ENCODE measurements around the gene SRGAP3.

SRGAP3 gene

DNA sequence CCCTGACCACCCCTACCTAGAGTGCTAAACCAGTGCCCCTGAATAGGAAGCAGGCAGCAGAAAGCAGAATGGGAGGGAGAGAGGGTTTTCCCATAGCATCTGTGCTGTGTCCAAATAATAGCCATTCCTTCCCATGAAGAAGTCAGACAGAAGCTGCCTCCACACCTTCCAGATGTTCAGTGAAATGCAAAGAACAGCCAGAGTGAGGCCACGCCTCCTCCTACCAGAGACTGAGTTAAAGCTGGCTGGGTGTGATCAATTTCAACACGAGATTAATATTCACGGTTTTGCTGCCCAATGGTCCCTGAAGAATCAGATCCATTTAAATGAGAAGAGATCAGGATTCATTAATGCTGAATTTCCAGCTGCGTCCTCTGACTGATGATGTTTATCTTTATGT, 111.8 kb downstream of the SRGAP3 start:
- DNase-seq = no peak

DNA sequence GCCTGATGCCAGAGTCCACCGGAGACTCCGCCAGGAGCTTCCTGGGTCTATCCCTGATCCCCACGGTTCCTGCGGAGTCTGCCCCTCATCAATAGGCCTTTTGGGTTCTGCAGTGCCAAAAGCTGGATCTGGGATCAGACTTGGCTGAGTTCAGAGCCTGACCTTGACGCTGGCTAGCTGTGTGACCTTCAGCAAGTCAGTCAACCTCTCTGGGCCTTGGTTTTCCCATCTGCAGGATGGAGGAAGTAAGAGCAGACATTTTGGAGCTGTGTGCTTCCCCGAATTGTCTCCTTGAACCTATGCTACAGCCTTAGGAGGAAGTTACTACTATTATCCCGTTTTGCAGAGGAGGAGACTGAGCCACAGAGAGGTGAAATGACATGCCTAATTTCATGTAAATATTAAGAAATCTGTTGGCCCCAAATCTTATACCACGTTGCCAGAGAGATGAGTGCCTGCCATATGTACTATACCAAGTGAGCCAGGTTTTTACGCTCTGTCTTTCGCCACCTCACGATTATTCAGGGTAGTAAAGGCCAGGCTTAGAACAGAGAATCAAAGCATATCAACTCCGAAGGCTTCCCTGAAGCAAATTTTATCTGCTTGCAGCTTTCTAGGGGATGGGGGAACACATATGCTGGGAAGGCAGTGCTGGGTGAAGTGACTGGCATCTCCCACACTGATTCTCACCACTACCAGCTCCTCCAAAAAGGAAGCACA, 112.5 kb downstream of the SRGAP3 start:
- no peak for DNase-seq

DNA sequence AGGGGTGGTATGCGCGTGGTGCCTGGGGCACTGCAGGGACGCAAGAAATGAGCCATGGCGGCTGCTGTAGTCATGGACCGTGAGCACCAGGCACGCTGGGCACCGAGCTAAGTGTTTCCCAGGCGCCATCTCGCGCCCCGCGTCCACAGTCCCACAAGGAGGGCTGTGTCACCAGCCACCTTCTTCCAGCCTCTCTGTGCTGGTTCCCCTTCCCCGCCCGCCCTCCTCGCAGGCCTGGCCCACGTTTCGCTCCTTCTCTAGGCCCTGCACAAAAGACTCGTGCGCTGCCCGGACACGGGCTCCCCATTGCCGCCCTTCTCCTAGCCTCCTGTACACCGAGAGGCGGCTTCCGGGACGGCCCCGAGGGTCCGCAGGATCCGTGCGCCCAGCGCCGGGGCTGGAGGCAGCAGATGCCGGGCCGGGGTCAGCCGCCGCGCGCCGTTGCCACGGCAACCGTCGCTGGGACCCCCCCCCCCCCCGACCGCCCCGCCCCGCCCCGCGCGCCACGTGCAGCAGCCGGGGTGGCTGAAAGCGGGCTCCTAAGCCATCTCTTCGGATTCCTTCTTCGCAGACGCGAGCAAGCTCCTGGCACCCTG, 113.4 kb downstream of the SRGAP3 start:
- no peak for DNase-seq

DNA sequence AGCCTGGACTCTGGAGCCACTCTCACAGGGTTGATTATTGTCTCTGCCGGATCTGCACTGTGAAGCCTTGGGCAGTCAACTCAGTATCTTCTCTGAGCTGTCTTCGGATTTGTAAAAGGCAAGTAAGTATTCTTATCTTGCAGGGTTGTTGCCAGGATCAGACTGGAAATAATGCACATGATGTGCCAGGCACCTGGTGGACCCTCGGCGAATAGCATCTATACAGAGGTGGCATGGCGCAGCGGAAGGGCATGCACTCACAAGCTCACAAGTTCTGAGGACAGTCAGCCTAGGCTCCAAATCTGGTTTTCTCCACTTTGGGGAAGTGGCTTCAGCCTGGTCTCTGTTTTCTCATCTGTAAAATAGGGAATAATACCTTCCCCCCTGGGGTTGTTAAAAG, 113.9 kb downstream of the SRGAP3 start:
- no peak for DNase-seq

DNA sequence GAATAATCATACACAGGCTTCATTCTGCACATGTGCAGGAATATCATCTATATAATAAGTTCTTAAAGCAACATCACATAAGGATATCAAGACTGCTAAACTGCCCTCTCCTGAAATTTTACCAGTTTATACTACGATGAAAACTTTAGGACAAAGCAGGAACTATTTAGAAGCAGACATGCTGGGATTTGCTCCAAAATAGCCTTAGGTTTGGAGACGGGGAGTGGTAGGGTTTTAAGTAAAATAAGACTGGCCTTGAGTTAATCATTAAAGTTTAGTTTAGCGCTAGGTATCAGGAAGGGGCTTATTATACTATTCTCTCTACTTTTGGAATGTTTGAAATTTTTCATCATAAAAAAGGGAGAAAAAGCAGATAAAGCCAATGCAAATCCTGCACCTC, 115.8 kb downstream of the SRGAP3 start:
- DNase-seq = no peak

DNA sequence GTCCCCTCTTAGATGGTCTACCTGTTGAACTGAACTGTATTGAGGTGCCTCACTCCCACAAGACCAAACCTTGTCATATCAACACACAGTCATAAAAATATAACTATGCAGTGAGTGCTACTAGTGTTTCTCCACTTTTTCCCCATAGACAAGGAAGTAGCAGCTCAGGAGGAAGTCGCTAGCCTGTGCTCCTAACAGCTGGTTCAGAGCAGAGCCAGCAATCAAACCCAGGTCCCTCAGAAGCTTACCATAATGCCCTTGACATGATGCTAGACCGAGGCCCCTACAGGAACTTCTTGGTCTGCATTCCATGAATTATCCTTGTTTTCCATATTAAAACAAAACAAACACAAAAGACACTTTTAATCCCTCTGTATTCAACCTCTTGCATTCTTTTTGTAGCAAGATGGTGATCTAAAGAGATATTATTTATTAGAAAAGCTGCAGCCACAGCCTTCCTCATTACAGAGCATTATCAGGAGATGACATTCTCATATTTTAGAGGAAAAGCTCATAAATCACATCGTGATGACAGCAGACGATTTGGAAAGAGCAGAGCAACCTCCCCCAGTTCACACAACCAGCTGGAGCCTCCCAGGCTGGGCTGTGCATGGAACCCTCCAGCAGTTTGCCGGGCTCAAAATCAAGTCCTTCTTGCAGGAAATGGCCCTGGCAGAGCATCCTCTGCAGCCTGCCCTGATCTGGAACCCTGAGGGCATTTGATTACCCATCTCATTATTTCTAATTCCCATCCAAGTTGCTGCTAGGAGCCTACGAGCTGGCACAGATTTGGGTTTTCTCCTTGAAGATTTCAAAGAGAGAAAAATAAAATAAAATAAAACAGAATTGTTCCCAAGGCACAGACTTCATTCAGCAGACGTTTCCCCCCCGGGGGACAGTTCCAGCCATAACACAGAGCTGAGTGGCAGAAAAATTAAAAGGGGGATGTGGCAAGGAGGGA, 118.8 kb downstream of the SRGAP3 start:
- peak in 1 of 2 experiments; percentile 13 for DNase-seq

DNA sequence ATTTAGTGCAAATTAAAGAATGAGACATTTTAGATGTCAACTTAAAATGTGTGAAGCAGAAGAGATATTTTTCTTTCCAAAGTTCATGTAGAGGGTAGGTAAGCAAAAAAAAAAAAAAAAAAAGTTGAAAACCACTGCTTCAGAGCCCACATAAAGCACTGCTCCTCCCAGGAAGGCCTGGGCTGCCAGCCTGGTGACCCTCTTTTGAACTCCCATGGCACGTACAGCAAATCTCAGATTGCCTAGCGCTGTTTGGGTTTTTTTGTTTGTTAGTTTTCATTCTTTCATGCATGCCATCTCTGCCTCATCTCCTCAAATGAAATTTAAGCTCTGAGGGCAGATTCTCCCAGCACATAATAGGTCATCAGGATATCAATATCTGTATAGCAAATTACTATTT, 120.1 kb downstream of the SRGAP3 start:
- DNase-seq = no peak

DNA sequence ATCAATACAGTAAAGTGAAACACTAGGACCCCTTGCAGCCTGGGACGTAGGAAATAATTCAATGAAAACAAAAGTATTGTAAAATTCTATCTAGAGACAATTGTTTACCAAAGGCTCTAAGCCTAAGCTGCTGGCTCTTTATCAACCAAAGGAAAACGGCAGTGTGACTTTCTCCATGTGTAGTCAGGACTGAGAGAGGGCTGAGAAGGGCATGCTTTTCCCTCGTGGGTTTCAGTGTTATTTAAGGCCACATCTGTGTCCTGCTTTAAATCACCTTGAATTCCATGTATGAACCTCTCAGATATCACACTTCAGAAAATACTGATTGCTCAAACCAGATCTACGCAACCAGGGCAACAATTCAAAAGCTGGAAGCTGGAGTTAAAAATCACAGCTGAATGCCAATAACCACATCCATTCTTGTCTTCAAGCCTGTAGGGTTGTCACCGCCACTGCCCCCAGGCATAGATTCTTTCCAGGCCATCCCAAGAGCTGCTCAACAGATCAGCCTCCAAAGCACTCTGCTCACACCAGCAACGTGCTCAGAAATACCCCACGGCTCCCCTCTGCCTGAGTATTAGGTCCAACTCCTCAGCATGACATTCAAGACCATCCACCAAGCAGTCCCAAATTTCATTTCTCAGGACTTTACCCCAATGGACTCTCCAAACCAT, 124.0 kb downstream of the SRGAP3 start:
- no peak for DNase-seq

DNA sequence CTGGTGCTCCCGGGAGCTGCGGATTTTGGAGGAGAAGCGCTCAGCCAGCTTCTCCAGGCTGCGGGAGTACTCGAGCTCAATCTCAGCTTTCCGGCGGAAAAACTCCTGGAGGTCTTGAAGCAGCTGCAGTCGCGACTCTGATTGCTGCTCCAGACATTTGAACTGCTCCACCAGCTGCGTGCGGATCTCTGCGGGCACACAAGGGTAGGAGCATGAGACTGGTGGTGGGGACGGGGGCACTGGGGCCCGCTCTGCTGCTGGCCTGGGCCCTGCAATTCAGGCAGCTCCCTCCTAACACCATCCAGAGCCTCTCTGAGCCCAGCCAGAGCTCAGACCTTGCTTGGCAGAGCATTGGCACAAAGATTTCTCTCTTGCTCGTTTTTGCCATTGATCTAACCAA, 124.7 kb downstream of the SRGAP3 start:
- no peak for DNase-seq

DNA sequence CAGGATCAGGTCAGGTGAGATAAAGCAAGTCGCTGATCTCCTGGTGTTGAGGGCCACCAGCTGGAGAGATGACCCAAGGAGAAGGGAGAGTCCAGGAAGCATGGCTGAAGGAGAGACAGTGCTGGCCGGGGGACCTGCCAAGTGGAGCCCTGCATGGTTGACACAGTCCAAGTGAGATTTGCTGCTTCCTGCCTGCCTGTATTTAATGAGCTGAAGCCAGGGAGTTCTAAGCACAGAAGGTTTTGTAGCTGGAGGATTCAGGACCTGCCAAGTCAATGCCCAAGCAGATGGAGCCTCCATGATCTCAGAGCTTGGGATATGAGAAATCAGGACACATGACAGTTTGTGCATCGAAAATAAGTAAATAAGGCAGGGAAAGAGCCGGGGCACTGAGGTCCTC, 125.6 kb downstream of the SRGAP3 start:
- DNase-seq = no peak

DNA sequence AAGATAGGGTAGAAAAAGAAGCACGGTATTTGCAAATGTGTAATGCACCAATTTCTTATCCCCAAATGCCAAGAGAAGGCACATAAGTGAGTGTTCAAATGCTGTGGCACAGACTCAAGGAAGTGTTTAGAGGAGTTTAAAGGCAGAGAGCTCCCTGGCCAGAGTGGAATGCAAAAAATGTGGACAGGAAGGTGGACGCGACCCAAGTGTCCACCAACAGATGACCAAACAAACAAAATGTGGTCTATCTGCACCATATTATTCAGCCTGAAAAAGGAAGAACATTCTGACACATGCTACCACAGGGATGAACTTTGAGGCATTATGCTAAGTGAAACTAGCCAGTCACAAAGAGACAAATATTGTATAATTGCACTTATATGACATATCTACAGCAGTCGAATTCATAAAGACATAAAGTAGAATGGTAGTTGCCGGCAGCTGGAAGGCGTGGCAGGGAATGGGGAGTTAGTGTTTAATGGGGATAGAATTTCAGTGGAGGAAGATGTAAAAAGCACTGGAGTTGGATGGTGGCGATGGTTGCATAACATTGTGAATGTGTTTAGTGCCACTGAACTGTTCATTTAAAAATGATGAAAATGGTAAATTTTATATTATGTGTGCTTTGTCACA, 126.6 kb downstream of the SRGAP3 start:
- DNase-seq = no peak

DNA sequence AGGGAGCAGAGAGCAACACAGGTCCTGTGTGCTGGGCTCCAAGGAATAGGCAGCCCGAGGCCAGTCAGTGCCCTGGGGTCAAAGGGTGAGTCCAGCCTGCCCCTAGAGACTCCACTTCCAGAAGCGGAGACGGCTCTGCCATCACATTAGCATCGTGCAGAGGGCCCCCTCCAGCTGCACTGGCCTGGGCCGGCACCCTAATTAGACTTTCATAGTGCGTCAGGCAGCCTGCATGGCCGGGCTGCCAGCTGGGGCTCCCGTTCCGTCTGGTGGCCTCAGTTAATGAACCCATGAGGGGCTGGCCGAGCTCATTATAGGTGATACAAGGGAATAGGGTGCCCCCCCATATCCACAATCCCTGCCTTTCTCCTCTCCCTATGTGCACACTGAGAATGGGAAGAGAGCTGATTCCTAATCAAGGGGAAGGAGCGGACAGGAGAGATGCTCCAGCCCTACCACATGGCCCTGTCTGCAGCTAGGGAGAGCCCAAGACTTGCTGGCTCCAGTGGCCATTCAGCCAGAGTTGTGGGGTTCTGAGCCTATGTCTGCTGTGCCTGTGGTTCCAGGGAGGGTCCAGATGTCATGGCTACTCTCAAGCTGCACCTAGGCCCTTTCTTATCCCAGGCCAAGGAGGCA, 128.0 kb downstream of the SRGAP3 start:
- no peak for DNase-seq

DNA sequence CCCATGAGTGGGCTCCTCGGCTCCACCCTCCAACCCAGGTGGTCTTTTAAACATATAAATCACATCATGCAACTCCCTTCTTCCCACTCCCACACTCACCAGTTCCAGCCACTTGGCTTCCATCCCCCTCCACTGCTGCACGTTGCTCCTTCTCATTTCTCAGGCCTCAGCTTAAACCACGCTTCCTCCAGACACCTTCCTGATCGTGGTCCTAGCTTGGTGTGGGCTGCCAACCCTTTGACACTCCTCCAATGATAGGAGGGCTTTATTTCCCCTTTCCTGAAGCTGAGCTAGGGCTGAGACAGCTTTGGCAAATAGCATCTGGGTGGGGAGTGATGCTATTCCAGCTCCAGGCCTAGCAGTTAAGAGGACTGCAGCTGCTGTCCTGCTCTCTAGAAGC, 130.1 kb downstream of the SRGAP3 start:
- no peak for DNase-seq

DNA sequence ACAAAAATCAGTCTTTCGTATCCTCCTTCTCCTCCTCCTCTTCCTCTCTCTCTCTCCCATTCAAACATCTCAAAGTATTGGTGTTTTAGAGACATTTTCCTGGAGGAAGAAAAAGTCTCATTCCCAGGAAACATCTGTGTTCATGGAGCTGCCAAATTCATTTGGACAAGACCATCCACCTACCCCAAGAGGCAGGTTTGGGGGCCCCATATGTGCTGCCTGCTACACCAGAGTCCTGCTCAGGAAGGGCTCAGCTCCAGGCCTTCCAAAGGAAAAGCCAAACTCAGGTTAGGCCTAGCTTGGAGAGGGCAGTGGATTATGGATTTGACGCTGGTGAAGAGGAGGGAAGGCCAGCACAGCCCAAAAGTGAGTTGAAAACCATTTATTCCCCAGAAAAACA, 131.2 kb downstream of the SRGAP3 start:
- no peak for DNase-seq

DNA sequence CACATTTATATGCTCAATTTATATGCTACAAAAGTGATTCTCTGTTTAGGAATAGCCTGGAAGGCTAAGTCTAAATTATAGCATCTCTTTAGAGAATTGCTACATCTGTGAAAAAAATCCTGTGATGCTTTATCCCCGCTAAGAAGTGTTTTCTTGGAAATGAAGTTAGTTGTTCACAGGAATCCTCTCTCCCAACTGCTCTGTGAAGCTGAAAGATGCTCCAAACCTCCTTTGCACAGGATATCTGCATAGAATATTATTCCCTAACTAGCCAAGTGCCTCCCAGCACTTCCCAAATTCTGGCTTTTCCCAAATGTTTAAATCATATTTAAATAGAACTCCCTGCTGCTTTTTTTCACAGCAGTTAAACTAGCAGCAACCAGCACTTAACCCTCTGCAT, 132.2 kb downstream of the SRGAP3 start:
- no peak for DNase-seq

DNA sequence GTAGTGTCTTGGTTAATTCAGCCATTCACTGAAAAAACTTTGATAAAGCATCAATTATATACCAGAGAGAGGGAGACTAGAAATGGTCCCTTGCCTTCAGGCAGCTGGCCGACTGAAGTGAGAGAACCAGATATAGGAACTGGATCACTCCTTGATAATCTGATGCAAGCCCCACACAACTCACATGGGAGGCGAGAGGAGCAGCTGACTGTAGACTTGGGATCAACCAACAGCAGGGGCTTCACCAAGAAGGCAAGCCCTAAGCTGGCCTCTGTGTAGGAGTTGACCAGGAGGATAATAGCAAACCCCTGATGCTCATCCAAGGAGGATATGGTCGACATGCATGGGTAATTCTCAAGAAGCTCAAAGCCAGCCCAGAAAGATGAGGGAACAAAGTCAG, 133.1 kb downstream of the SRGAP3 start:
- no peak for DNase-seq

DNA sequence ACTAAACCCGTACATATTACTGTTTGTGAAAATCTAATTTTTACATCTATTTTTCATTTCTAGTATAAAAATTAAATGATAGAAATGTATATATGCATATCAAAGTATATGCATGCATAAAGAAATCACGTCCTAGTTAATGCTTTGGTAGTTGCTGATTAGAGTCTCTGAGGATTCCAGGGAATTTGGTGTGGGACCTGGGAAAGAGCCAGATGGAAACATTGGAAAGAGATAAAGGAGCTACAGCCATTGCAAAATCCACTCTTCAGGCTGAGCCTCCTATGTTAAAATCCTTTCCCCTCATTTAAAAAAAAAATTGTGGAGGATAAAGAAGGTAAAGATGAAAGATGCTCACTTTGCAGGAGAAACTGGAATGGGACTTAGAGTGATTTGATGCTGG, 134.1 kb downstream of the SRGAP3 start:
- DNase-seq = no peak

DNA sequence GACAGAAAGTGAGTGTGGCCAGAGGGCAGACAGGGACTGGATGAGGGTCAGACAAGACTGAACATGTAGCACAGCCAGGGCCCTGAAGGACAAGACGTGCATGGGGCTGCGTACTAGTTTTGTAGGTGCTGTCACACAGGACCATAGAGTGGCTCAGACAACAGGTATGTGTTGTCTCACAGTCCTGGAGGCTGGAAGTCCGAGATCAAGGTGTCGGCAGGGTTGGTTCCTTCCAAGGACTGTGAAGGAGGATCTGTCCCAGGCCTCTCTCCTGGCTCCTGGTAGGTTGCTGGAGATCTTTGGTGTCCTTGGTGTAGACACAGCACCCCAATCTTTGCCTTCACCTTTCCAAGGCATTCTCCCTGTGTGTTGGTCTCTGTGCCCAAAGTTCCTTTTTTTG, 136.4 kb downstream of the SRGAP3 start:
- DNase-seq = no peak

DNA sequence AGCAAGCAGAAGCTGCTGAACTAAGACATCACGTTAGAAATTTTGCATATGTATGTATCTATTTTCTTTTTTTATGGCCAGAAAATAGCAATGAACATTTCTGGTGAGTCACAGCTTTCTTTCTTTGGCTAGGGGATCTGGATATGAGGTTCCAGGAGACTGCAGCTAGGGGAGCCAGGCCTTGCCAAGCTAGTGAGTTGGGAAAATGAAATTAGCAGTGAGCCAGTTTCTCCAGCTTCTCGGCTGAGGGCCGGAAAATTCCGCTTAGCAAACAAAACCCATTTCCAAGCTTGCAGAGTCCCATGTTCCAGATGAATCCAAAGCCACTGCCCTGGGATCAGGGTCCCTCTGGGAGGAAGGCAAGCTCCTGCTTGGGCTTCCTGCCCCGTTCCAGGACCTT, 137.6 kb downstream of the SRGAP3 start:
- no peak for DNase-seq

DNA sequence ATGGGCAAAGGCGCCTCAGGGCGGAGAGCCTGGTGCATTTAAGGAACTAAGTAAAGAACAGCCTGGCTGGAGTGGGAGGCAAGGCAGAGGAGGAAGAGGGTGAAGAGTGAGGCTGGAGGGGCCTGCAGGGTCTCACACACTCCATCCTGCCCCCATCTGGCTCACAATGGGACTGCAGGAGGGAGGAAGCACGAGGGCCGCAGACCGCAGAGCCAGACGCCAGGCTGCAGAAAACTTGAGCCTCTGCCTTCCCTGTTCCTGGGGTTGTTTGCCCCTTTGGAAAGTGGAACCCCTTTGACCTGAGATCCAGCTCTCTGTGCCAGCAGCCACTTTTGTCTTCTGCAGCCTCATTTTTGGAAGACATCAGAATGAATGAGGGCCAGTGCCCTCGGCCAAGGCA, 138.0 kb downstream of the SRGAP3 start:
- DNase-seq = no peak

DNA sequence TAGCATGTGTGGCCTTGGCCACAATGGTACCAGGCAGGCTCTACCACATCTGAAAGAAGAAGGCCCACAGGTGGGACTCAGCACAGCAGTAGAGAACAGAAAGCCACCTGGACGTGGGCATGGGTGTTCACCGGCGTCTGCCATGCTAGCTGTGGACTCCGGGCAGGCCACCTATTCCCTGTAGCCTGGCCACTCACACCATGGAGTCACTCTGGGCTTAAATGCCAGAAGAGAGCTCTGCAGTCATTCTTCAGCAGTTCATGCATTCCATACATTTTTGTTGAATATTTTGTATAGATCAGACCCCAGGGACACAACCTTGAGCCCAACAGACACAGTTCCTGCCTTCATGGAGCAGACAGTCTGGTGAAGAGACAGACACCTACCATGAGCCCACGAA, 138.6 kb downstream of the SRGAP3 start:
- no peak for DNase-seq

DNA sequence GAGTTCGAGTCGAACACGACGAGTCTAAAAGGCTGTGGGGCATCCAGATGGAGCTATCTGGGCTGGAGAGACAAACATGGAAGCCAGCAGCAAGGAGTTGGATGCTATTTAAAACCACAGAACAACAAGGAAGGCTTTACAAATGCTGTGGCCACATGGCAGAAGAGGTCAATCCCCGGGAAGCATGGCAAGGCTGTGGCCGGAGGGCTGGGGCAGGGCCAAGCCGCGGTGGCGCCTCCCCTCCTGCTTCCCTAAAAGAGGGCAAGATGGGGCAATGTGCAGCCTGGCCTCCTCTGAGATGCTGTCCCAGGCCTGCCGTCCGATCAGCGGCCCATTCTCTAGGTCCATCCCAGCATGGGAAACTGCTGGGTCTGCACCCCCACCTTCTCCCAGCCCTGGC, 139.1 kb downstream of the SRGAP3 start:
- no peak for DNase-seq

DNA sequence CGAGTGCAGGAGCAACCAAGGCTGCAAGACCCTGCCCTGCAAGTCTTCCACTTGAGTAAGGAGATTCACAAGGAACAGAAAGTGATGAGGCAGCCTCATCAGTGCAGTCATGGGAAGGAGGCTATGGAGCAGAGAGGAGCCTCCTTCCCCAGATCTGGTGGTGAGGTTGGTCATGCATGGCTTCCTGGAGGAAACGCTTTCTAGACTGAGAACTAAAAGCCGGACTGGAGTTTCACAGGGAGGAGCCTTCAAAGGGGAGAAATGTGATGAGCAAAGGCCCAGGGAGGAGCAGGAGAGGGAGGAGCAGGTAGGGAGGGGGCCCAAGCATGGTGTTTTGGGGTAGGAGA, 139.9 kb downstream of the SRGAP3 start:
- DNase-seq = no peak
